SIG-M5 (cell line): ENCODE data around the gene KIF3A.

Experiments
- DNase-seq: peaks from one replicate; lab custom pipeline; 2025; lab: John Stamatoyannopoulos, UW

KIF3A gene

GRCh38 chr5:132662925-132663770 lies 74.2 kb downstream of the KIF3A start:
- no peak for DNase-seq

GRCh38 chr5:132662004-132662401 lies 75.3 kb downstream of the KIF3A start:
- DNase-seq = no peak

GRCh38 chr5:132661231-132662003 lies 75.9 kb downstream of the KIF3A start:
- DNase-seq = no peak

- DNase-seq = no peak
These were observed 77.5 kb downstream of the KIF3A start for GRCh38 chr5:132659598-132660493.

GRCh38 chr5:132658381-132659302 lies 78.7 kb downstream of the KIF3A start:
- DNase-seq = no peak

GRCh38 chr5:132657676-132658380 lies 79.5 kb downstream of the KIF3A start, which contains the start of gene IL13:
Gene IL13, plus strand, starts transcription at chr5:132658173. Its CDS starts 14 bp downstream, at chr5:132658187.
- no peak for DNase-seq

- no peak for DNase-seq
These were observed 80.5 kb downstream of the KIF3A start for GRCh38 chr5:132656774-132657355.

GRCh38 chr5:132655821-132656773 lies 81.2 kb downstream of the KIF3A start:
- DNase-seq = no peak

- no peak for DNase-seq
These were observed 83.6 kb downstream of the KIF3A start for GRCh38 chr5:132653716-132654115.

- DNase-seq = no peak
These were observed 85.4 kb downstream of the KIF3A start for GRCh38 chr5:132651838-132652469.

GRCh38 chr5:132648355-132648754 lies 89.0 kb downstream of the KIF3A start:
- DNase-seq = no peak

GRCh38 chr5:132647473-132647872 lies 89.9 kb downstream of the KIF3A start:
- DNase-seq = no peak

GRCh38 chr5:132646583-132647266 lies 90.6 kb downstream of the KIF3A start:
- no peak for DNase-seq

GRCh38 chr5:132644177-132644576 lies 93.2 kb downstream of the KIF3A start:
- DNase-seq = no peak
